WTC11 (cell line): ENCODE data around the gene RANBP3L. TPM values are rescaled to one million over a fixed set of nuclear protein-coding genes. Genes with fewer than 3 reads are reported as not detected.
A peak's percentile ranks its signal among the peaks of the same experiment; 100 is the strongest.

Source experiments
- ATAC-seq: fragments of 200-7000 bp; cut with Tn5 transposase; 2 replicates; pipeline ENCODE4 v1.10.0; 2021; ENCODE audit warnings: mild to moderate bottlenecking, moderate library complexity
- CTCF ChIA-PET: fragments of 300-600 bp; sonication (Branson Sonifier 250); formaldehyde crosslinking; loops from one replicate; lab custom pipeline; 2021; ENCODE audit warnings: antibody characterized with exemption; lab: Charles Lee
- POLR2A ChIA-PET: fragments of 350-600 bp; sonication (Branson Sonifier 250); formaldehyde crosslinking; loops from one replicate; lab custom pipeline; 2021; ENCODE audit warnings: antibody characterized with exemption; lab: Charles Lee
- DNase-seq: peaks from one replicate; pipeline ENCODE4 v3.0.0; 2021; ENCODE audit warnings: low spot score
- H3K27ac Mint-ChIP-seq: 2 replicates; pipeline ENCODE4 v1.8.0; 2021; ENCODE audit warnings: mixed read lengths
- H3K27me3 Mint-ChIP-seq: 2 replicates; pipeline ENCODE4 v1.8.0; 2021; ENCODE audit warnings: low read depth, mild to moderate bottlenecking, moderate library complexity, mixed read lengths
- H3K36me3 Mint-ChIP-seq: 2 replicates; pipeline ENCODE4 v1.8.0; 2021; ENCODE audit warnings: mixed read lengths
- H3K4me1 Mint-ChIP-seq: 2 replicates; pipeline ENCODE4 v1.8.0; 2022; ENCODE audit warnings: mixed read lengths
- H3K4me3 Mint-ChIP-seq: 2 replicates; pipeline ENCODE4 v1.8.0; 2021; ENCODE audit warnings: mild to moderate bottlenecking, moderate library complexity, mixed read lengths
- H3K9me3 Mint-ChIP-seq: 2 replicates; pipeline ENCODE4 v1.8.0; 2021; ENCODE audit warnings: mixed read lengths
- ATF3 ChIP-seq: sonication (generic); formaldehyde crosslinking; conservative IDR thresholded peaks from 2 replicates; pipeline ENCODE4 v1.8.1; 2022; ENCODE audit warnings: mild to moderate bottlenecking, missing genetic modification reagents
- CREM ChIP-seq: sonication (generic); formaldehyde crosslinking; IDR thresholded peaks from 2 replicates; pipeline ENCODE4 v1.8.1; 2022; ENCODE audit warnings: mild to moderate bottlenecking, missing genetic modification reagents, moderate library complexity
- E2F1 ChIP-seq: sonication (generic); formaldehyde crosslinking; IDR thresholded peaks from 2 replicates; pipeline ENCODE4 v1.8.0; 2022; ENCODE audit warnings: mild to moderate bottlenecking, missing genetic modification reagents
- E2F5 ChIP-seq: sonication (generic); formaldehyde crosslinking; IDR thresholded peaks from 2 replicates; pipeline ENCODE4 v1.8.1; 2022; ENCODE audit warnings: mild to moderate bottlenecking, moderate library complexity, missing genetic modification reagents
- HMGXB4 ChIP-seq: sonication (generic); formaldehyde crosslinking; IDR thresholded peaks from 2 replicates; pipeline ENCODE4 v1.8.1; 2023; ENCODE audit warnings: mild to moderate bottlenecking, moderate library complexity, missing genetic modification reagents
- NR1H2 ChIP-seq: sonication (generic); formaldehyde crosslinking; IDR thresholded peaks from 2 replicates; pipeline ENCODE4 v1.9.0; 2021; ENCODE audit warnings: mild to moderate bottlenecking, moderate library complexity, missing genetic modification reagents
- OVOL2 ChIP-seq: fragments of 250-450 bp; sonication (Bioruptor Pico); IDR thresholded peaks from 2 replicates; pipeline ENCODE4 v1.9.0; 2021; ENCODE audit warnings: mild to moderate bottlenecking, borderline replicate concordance
- RORB ChIP-seq: fragments of 250-450 bp; sonication (Bioruptor Pico); IDR thresholded peaks from 2 replicates; pipeline ENCODE4 v1.9.0; 2021; ENCODE audit warnings: mild to moderate bottlenecking
- TEAD1 ChIP-seq: sonication (generic); formaldehyde crosslinking; IDR thresholded peaks from 2 replicates; pipeline ENCODE4 v1.8.0; 2022; ENCODE audit warnings: mild to moderate bottlenecking, missing genetic modification reagents
- ZBTB21 ChIP-seq: sonication (generic); formaldehyde crosslinking; IDR thresholded peaks from 2 replicates; pipeline ENCODE4 v1.8.1; 2023; ENCODE audit warnings: mild to moderate bottlenecking, missing genetic modification reagents, borderline replicate concordance
- total RNA-seq: library from RNA; stranded (reverse); gene quantifications from 3 replicates; pipeline ENCODE4 v1.2.3, GENCODE V29; 2021
- TF ChIP-seq, protein P1 (sequence below): sonication (generic); formaldehyde crosslinking; IDR thresholded peaks from 2 replicates; pipeline ENCODE4 v1.8.1; 2023; ENCODE audit warnings: mild to moderate bottlenecking, missing genetic modification reagents
- TF ChIP-seq, protein P2 (sequence below): sonication (generic); formaldehyde crosslinking; IDR thresholded peaks from 2 replicates; pipeline ENCODE4 v1.8.1; 2022; ENCODE audit warnings: low read depth, mild to moderate bottlenecking, moderate library complexity, missing genetic modification reagents, borderline replicate concordance
- TF ChIP-seq, protein P3 (sequence below): fragments of 250-450 bp; sonication (Bioruptor Pico); conservative IDR thresholded peaks from 2 replicates; pipeline ENCODE4 v1.9.0; 2021; ENCODE audit warnings: mild to moderate bottlenecking
- TF ChIP-seq, protein P4 (sequence below): fragments of 250-450 bp; sonication (Bioruptor Pico); IDR thresholded peaks from 2 replicates; pipeline ENCODE4 v1.9.0; 2021; ENCODE audit warnings: mild to moderate bottlenecking, borderline replicate concordance
- TF ChIP-seq, protein P5 (sequence below): fragments of 250-450 bp; sonication (Bioruptor Pico); IDR thresholded peaks from 2 replicates; pipeline ENCODE4 v1.9.0; 2021; ENCODE audit warnings: moderate library complexity, mild to moderate bottlenecking, inconsistent platforms, borderline replicate concordance

RANBP3L gene
- total RNA-seq, 1 experiment from 2014 or later: not detected

- TF ChIP-seq RORB (CRISPR knock-in tag): no peak
- peak; percentile 89 for TF ChIP-seq TEAD1
- TF ChIP-seq, protein P1, sequence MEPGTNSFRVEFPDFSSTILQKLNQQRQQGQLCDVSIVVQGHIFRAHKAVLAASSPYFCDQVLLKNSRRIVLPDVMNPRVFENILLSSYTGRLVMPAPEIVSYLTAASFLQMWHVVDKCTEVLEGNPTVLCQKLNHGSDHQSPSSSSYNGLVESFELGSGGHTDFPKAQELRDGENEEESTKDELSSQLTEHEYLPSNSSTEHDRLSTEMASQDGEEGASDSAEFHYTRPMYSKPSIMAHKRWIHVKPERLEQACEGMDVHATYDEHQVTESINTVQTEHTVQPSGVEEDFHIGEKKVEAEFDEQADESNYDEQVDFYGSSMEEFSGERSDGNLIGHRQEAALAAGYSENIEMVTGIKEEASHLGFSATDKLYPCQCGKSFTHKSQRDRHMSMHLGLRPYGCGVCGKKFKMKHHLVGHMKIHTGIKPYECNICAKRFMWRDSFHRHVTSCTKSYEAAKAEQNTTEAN: peak; percentile 84
These were observed 59.8 kb downstream of the RANBP3L start, which contains the start of gene NADK2 (continued) for GRCh38 chr5:36241631-36242533.

GRCh38 chr5:36240779-36241630, 60.7 kb downstream of the RANBP3L start:
- DNase-seq (peak; percentile 70), ATAC-seq (peak; percentile 58)
- POLR2A ChIA-PET: interaction anchor here (0.6 to 1.6 kb wide), 7 partner anchors 20 to 450 kb away, joined by 3 to 5 read pairs (median 4); partner anchors contain the start of genes LMBRD2 and SKP2
- Mint-ChIP-seq H3K4me1 (peaks cover 25% of the 10 kb centered on the region), H3K4me3 (peak overlapping the region; percentile 77), H3K27me3 (peaks cover 30% of the 10 kb centered on the region), H3K9me3 (no peaks in the 10 kb centered on the region), H3K27ac (no peak overlapping the region), H3K36me3 (no peaks in the 10 kb centered on the region)
- CTCF ChIA-PET: interaction anchor here (0.7 to 2.4 kb wide), 20 partner anchors 10 to 455 kb away, joined by 3 to 23 read pairs (median 5); partner anchors contain the start of genes LMBRD2, RANBP3L, SKP2 and UGT3A2
- TF ChIP-seq, protein P2, sequence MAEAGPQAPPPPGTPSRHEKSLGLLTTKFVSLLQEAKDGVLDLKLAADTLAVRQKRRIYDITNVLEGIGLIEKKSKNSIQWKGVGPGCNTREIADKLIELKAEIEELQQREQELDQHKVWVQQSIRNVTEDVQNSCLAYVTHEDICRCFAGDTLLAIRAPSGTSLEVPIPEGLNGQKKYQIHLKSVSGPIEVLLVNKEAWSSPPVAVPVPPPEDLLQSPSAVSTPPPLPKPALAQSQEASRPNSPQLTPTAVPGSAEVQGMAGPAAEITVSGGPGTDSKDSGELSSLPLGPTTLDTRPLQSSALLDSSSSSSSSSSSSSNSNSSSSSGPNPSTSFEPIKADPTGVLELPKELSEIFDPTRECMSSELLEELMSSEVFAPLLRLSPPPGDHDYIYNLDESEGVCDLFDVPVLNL (CRISPR knock-in tag): no peak
- TF ChIP-seq, protein P3, sequence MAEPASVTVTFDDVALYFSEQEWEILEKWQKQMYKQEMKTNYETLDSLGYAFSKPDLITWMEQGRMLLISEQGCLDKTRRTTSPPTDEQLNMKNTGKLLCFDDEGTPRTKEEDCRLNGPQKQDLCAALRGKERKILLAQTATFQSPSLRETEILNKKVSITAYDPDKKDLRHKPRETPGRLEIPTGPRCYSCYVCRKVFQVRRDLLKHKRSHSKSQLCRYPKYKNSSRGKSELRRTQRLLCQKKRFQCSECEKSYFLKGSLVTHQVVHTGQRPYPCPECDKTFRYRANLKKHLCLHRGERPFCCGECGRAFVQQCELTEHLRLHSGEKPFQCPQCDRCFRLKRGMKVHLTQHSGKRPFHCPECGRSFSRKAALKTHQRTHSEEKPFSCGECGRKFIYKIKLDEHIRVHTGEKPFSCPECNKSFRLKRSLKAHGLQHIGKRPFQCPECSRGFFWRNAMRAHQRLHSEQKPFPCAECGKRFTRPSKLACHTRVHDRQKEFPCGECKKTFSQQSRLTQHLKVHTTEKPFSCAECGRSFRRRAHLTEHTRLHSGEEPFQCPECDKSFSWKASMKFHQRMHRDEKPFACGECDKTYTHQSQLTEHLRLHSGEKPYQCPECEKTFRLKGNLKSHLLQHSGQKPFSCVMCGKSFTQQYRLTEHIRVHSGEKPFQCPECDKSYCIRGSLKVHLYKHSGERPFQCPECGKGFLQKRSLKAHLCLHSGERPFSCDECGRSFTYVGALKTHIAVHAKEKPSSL: no peak
- TF ChIP-seq HMGXB4: peak; percentile 76
- no peak for TF ChIP-seq ZBTB21 (CRISPR knock-in tag)
- no peak for TF ChIP-seq OVOL2
- no peak for TF ChIP-seq ATF3
- TF ChIP-seq, protein P4, sequence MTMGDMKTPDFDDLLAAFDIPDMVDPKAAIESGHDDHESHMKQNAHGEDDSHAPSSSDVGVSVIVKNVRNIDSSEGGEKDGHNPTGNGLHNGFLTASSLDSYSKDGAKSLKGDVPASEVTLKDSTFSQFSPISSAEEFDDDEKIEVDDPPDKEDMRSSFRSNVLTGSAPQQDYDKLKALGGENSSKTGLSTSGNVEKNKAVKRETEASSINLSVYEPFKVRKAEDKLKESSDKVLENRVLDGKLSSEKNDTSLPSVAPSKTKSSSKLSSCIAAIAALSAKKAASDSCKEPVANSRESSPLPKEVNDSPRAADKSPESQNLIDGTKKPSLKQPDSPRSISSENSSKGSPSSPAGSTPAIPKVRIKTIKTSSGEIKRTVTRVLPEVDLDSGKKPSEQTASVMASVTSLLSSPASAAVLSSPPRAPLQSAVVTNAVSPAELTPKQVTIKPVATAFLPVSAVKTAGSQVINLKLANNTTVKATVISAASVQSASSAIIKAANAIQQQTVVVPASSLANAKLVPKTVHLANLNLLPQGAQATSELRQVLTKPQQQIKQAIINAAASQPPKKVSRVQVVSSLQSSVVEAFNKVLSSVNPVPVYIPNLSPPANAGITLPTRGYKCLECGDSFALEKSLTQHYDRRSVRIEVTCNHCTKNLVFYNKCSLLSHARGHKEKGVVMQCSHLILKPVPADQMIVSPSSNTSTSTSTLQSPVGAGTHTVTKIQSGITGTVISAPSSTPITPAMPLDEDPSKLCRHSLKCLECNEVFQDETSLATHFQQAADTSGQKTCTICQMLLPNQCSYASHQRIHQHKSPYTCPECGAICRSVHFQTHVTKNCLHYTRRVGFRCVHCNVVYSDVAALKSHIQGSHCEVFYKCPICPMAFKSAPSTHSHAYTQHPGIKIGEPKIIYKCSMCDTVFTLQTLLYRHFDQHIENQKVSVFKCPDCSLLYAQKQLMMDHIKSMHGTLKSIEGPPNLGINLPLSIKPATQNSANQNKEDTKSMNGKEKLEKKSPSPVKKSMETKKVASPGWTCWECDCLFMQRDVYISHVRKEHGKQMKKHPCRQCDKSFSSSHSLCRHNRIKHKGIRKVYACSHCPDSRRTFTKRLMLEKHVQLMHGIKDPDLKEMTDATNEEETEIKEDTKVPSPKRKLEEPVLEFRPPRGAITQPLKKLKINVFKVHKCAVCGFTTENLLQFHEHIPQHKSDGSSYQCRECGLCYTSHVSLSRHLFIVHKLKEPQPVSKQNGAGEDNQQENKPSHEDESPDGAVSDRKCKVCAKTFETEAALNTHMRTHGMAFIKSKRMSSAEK (CRISPR knock-in tag): no peak
- no peak for TF ChIP-seq NR1H2 (CRISPR knock-in tag)
- TF ChIP-seq, protein P5, sequence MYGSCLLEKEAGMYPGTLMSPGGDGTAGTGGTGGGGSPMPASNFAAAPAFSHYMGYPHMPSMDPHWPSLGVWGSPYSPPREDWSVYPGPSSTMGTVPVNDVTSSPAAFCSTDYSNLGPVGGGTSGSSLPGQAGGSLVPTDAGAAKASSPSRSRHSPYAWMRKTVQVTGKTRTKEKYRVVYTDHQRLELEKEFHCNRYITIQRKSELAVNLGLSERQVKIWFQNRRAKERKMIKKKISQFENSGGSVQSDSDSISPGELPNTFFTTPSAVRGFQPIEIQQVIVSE (CRISPR knock-in tag): no peak
- TF ChIP-seq CREM: 0 out of 2 replicates have a peak, but pooled peaks have one; percentile 50
- no peak for TF ChIP-seq E2F5 (CRISPR knock-in tag)
- 0 out of 2 replicates have a peak, but pooled peaks have one; percentile 39 for TF ChIP-seq E2F1 (CRISPR knock-in tag)
